Activated naive CD4-positive, alpha-beta T cell treated with anti-CD3 and anti-CD28 coated beads, Interleukin-2, amount 50 U/mL, for 16 hours (primary cell): ENCODE data around the gene FAM98A.
A peak's percentile ranks its signal among the peaks of the same experiment; 100 is the strongest.

Experiments
- DNase-seq: peaks from one replicate; pipeline ENCODE4 v3.0.0-alpha.2; 2020

Gene FAM98A

GRCh38 chr2:33599175-33599942 is at the start of gene FAM98A:
FAM98A (minus strand) TSS chr2:33599299; CDS start chr2:33599221, 78 bp downstream.
- DNase-seq: peak; percentile 99

- DNase-seq: no peak
Observed at GRCh38 chr2:33645861-33646260, 46.8 kb upstream of the FAM98A start.

- no peak for DNase-seq
Observed at GRCh38 chr2:33644215-33644614, 45.1 kb upstream of the FAM98A start.

- DNase-seq: no peak
Observed at GRCh38 chr2:33636001-33636400, 36.9 kb upstream of the FAM98A start.

- DNase-seq: no peak
Observed at GRCh38 chr2:33634261-33634910, 35.3 kb upstream of the FAM98A start.

- DNase-seq: no peak
Observed at GRCh38 chr2:33633315-33633714, 34.2 kb upstream of the FAM98A start.

GRCh38 chr2:33632831-33633230 is 33.7 kb upstream of the FAM98A start:
- no peak for DNase-seq

GRCh38 chr2:33628031-33628827 is 29.1 kb upstream of the FAM98A start:
- DNase-seq: no peak

- no peak for DNase-seq
Observed at GRCh38 chr2:33619028-33619427, 19.9 kb upstream of the FAM98A start.

- no peak for DNase-seq
Observed at GRCh38 chr2:33617989-33618388, 18.9 kb upstream of the FAM98A start.

- no peak for DNase-seq
Observed at GRCh38 chr2:33617401-33617800, 18.3 kb upstream of the FAM98A start.

- no peak for DNase-seq
Observed at GRCh38 chr2:33616873-33617272, 17.8 kb upstream of the FAM98A start.

GRCh38 chr2:33614190-33614589 is 15.1 kb upstream of the FAM98A start:
- DNase-seq: no peak

- no peak for DNase-seq
Observed at GRCh38 chr2:33607905-33608304, 8.8 kb upstream of the FAM98A start.

GRCh38 chr2:33607251-33607721 is 8.2 kb upstream of the FAM98A start:
- DNase-seq: no peak

- DNase-seq: no peak
Observed at GRCh38 chr2:33606622-33607021, 7.5 kb upstream of the FAM98A start.

GRCh38 chr2:33606100-33606499 is 7.0 kb upstream of the FAM98A start:
- DNase-seq: no peak

GRCh38 chr2:33605056-33605455 is 6.0 kb upstream of the FAM98A start:
- DNase-seq: no peak

GRCh38 chr2:33603416-33603815 is 4.3 kb upstream of the FAM98A start:
- DNase-seq: no peak

GRCh38 chr2:33602201-33602830 is 3.2 kb upstream of the FAM98A start:
- no peak for DNase-seq

- DNase-seq: no peak
Observed at GRCh38 chr2:33599943-33600192, 769 bp upstream of the FAM98A start.

- DNase-seq: peak; percentile 36
Observed at GRCh38 chr2:33598561-33599174, 431 bp downstream of the FAM98A start.

- no peak for DNase-seq
Observed at GRCh38 chr2:33597026-33597425, 2.1 kb downstream of the FAM98A start.
